Measurements from ENCODE around the gene TSPYL4. TPM values are rescaled to one million over a fixed set of nuclear protein-coding genes. Genes with fewer than 3 reads are reported as not detected.

TSPYL4 gene
- total RNA-seq, 4 donors from 2014 or later = 5.8 to 9.1 (median 7.2) TPM

GRCh38 chr6:116268589-116269293 is 14.9 kb upstream of the TSPYL4 start:
- H3K27ac ChIP-seq = no peak overlapping the region
- no peak for TF ChIP-seq POLR2A (IDR thresholded peaks at IDR 0.05)
- TF ChIP-seq CTCF (IDR thresholded peaks at IDR 0.05) = peak; percentile 42 to 92 (median 80)
- no peak for DNase-seq
- no peaks in the 10 kb centered on the region for H3K9me3 ChIP-seq
- no peaks in the 10 kb centered on the region for H3K27me3 ChIP-seq
- no peaks in the 10 kb centered on the region for H3K4me1 ChIP-seq
- peaks cover 0 to 8% (median 0%) of the 10 kb centered on the region in 3 donors for H3K36me3 ChIP-seq
- no peak overlapping the region for H3K4me3 ChIP-seq

GRCh38 chr6:116267836-116268588 is 14.1 kb upstream of the TSPYL4 start:
- no peaks in the 10 kb centered on the region for H3K27me3 ChIP-seq
- H3K4me1 ChIP-seq = no peaks in the 10 kb centered on the region
- no peak overlapping the region for H3K4me3 ChIP-seq
- peaks cover 0 to under 1% (median 0%) of the 10 kb centered on the region in 3 donors for H3K36me3 ChIP-seq
- no peaks in the 10 kb centered on the region for H3K9me3 ChIP-seq
- TF ChIP-seq CTCF (IDR thresholded peaks at IDR 0.05) (no peak), POLR2A (IDR thresholded peaks at IDR 0.05) (no peak)
- no peak for DNase-seq
- no peak overlapping the region for H3K27ac ChIP-seq

DNA sequence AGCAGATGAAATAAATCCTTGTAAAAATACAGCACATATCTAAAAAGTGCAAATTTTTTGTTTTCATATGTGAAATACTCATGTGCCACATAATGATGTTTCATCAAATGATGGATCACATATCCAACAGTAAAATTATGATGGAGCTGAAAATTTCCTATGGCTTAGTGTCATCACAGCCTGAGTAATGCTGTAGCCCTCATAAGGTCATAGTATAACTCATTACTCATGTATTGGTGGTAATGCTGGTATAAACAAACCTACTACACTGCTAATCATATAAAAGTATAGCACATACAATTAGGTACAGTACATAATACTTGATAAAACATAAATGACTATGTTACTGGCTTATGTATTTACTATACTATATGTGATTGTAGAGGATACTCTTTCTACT is 12.9 kb upstream of the TSPYL4 start:
- no peaks in the 10 kb centered on the region for H3K4me1 ChIP-seq
- no peak overlapping the region for H3K4me3 ChIP-seq
- DNase-seq = no peak
- no peaks in the 10 kb centered on the region for H3K27me3 ChIP-seq
- TF ChIP-seq POLR2A (IDR thresholded peaks at IDR 0.05) (no peak), CTCF (IDR thresholded peaks at IDR 0.05) (no peak)
- H3K36me3 ChIP-seq = no peaks in the 10 kb centered on the region
- no peaks in the 10 kb centered on the region for H3K9me3 ChIP-seq
- no peak overlapping the region for H3K27ac ChIP-seq

DNA sequence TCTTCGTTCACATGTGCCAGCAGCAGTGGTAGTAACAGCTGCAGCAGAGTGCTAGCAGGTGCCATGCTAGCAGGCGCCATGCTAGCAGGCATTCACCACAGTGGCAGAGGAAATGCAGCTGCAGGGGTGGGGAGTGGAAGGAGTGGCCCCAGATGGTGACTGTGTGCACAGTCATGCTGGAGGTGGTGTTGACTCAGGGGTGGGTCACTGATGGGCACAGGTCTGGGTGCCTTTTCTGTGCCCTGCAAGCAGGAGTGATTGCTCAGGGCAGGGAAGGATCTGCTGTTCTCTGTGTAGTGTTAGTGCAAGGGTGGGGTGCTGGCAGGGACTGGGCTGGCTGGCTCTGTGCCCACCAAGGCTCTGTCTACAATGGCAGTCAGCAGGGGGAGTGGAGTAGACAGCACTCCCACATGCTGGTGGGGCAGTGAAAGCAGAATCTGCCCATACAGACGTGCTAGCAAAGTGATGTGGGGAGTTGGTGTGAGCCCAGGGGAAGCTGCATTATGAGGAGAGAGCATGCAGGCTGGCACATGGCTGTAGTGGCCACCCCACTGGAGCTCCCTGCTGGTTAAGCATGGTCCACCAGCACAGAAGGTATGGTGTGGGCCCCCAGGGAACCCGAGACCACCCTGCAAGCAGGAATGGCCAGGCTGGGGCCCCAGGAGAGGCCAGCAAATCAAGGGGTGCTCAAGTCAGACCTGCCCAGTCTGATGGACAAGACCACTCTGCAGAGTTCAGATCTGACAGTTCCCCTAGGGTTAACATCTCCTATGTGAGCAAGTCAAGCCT is 11.4 kb upstream of the TSPYL4 start:
- DNase-seq = peak in 2 of 3 donors; percentile 45 to 59
- H3K4me1 ChIP-seq = no peaks in the 10 kb centered on the region
- TF ChIP-seq POLR2A (IDR thresholded peaks at IDR 0.05) (no peak), CTCF (IDR thresholded peaks at IDR 0.05) (no peak)
- no peak overlapping the region for H3K4me3 ChIP-seq
- H3K36me3 ChIP-seq = no peaks in the 10 kb centered on the region
- no peak overlapping the region for H3K27ac ChIP-seq
- H3K27me3 ChIP-seq = no peaks in the 10 kb centered on the region
- no peaks in the 10 kb centered on the region for H3K9me3 ChIP-seq

GRCh38 chr6:116263353-116263752 is 9.5 kb upstream of the TSPYL4 start:
- Histone ChIP-seq H3K27ac (no peak overlapping the region), H3K9me3 (no peaks in the 10 kb centered on the region), H3K27me3 (no peaks in the 10 kb centered on the region), H3K4me3 (no peak overlapping the region), H3K36me3 (no peaks in the 10 kb centered on the region), H3K4me1 (no peaks in the 10 kb centered on the region)
- TF ChIP-seq POLR2A (IDR thresholded peaks at IDR 0.05) (no peak), CTCF (IDR thresholded peaks at IDR 0.05) (no peak)
- DNase-seq = no peak

All from Peyer's patch (tissue), 4 donors.